GM23338 (cell line): ENCODE data around the gene HGS. TPM values are rescaled to one million over a fixed set of nuclear protein-coding genes. Genes with fewer than 3 reads are reported as not detected.

Source experiments
- ATAC-seq: fragments of 200-7000 bp; cut with Tn5 transposase; 3 replicates; pipeline ENCODE4 v1.9.1; 2020
- DNase-seq: peaks from one replicate; pipeline ENCODE4 v3.0.0-alpha.2; 2015; ENCODE audit warnings: low spot score
- H2AFZ ChIP-seq: fragments of 200-600 bp; sonication (generic); 2 replicates; pipeline ENCODE4 v1.8.0; 2016; ENCODE audit warnings: antibody characterized with exemption, mild to moderate bottlenecking, moderate library complexity
- H3F3A ChIP-seq: fragments of 200-600 bp; sonication (generic); replicated peaks from 2 replicates; pipeline ENCODE4 v1.8.0; 2017; ENCODE audit warnings: antibody characterized with exemption, mixed run types, low read depth
- H3K27ac ChIP-seq: fragments of 200-600 bp; sonication (generic); 2 replicates; pipeline ENCODE4 v1.6.1; 2016; ENCODE audit warnings: low read depth
- H3K27me3 ChIP-seq: fragments of 200-600 bp; sonication (generic); 2 replicates; pipeline ENCODE4 v1.8.0; 2016; ENCODE audit warnings: mild to moderate bottlenecking, mixed run types, moderate library complexity; ENCODE audit not compliant: insufficient read depth
- H3K36me3 ChIP-seq: fragments of 200-600 bp; sonication (generic); 2 replicates; pipeline ENCODE4 v1.8.0; 2016; ENCODE audit warnings: mild to moderate bottlenecking; ENCODE audit not compliant: insufficient read depth
- H3K4me1 ChIP-seq: fragments of 200-600 bp; sonication (generic); 2 replicates; pipeline ENCODE4 v1.8.0; 2016; ENCODE audit warnings: mild to moderate bottlenecking, moderate library complexity; ENCODE audit not compliant: insufficient read depth
- H3K4me2 ChIP-seq: fragments of 200-600 bp; sonication (generic); 2 replicates; pipeline ENCODE4 v1.7.1; 2017; ENCODE audit warnings: mixed run types
- H3K4me3 ChIP-seq: fragments of 200-600 bp; sonication (generic); 2 replicates; pipeline ENCODE4 v1.6.1; 2016; ENCODE audit warnings: mixed run types
- H3K79me2 ChIP-seq: fragments of 200-600 bp; sonication (generic); replicated peaks from 2 replicates; pipeline ENCODE4 v1.8.0; 2017; ENCODE audit warnings: mild to moderate bottlenecking; ENCODE audit not compliant: insufficient read depth
- H3K9me2 ChIP-seq: fragments of 200-600 bp; sonication (generic); 2 replicates; pipeline ENCODE4 v1.8.0; 2017; ENCODE audit not compliant: insufficient read depth
- H4K20me1 ChIP-seq: fragments of 200-600 bp; sonication (generic); replicated peaks from 2 replicates; pipeline ENCODE4 v1.8.0; 2017; ENCODE audit warnings: mild to moderate bottlenecking; ENCODE audit not compliant: insufficient read depth
- H3K27ac Mint-ChIP-seq: 2 replicates; pipeline ENCODE4 v1.8.0; 2020; ENCODE audit warnings: inconsistent platforms, mild to moderate bottlenecking, moderate library complexity, mixed read lengths
- H3K27me3 Mint-ChIP-seq: 3 replicates; pipeline ENCODE4 v1.8.0; 2022; ENCODE audit warnings: low read depth, mild to moderate bottlenecking, moderate library complexity, mixed read lengths, inconsistent platforms; ENCODE audit not compliant: insufficient read depth, poor library complexity
- H3K36me3 Mint-ChIP-seq: 3 replicates; pipeline ENCODE4 v1.8.0; 2021; ENCODE audit warnings: low read depth, mild to moderate bottlenecking, inconsistent platforms, moderate library complexity, mixed read lengths
- H3K4me1 Mint-ChIP-seq: 3 replicates; pipeline ENCODE4 v1.8.0; 2020; ENCODE audit warnings: mild to moderate bottlenecking, inconsistent platforms, mixed read lengths
- H3K4me3 Mint-ChIP-seq: 3 replicates; pipeline ENCODE4 v1.8.0; 2021; ENCODE audit warnings: moderate library complexity, mild to moderate bottlenecking, inconsistent platforms, mixed read lengths
- H3K9me3 Mint-ChIP-seq: 3 replicates; pipeline ENCODE4 v1.8.0; 2020; ENCODE audit warnings: moderate library complexity, mild to moderate bottlenecking, inconsistent platforms, mixed read lengths
- CREB1 ChIP-seq: fragments of 250-450 bp; sonication (Bioruptor Pico); IDR thresholded peaks from 2 replicates; pipeline ENCODE4 v1.5.0; 2020; ENCODE audit warnings: low read depth, mild to moderate bottlenecking, moderate library complexity
- CTCF ChIP-seq, 2 experiments: fragments of 200-600 bp in 1 of 2; sonication (generic) in 1 of 2; conservative IDR thresholded peaks; 2 replicates each; pipeline versions ENCODE4 v1.5.1 to v1.6.1; 2016 to 2017; ENCODE audit warnings: antibody characterized with exemption in 2 of 2, low read depth in 2 of 2, mild to moderate bottlenecking in 2 of 2, moderate library complexity in 1 of 2
- EZH2 ChIP-seq: fragments of 200-600 bp; sonication (generic); IDR thresholded peaks from one replicate; pipeline ENCODE4 v1.8.0; 2017; ENCODE audit warnings: antibody characterized with exemption, mild to moderate bottlenecking, low read depth; ENCODE audit not compliant: unreplicated experiment
- EZH2phosphoT487 ChIP-seq: fragments of 200-600 bp; sonication (generic); IDR thresholded peaks from one replicate; pipeline ENCODE4 v1.8.1; 2018; ENCODE audit warnings: antibody characterized with exemption; ENCODE audit not compliant: unreplicated experiment
- JUNB ChIP-seq: IDR thresholded peaks from one replicate; pipeline ENCODE4 v1.6.1; 2016; ENCODE audit warnings: antibody characterized with exemption; ENCODE audit not compliant: unreplicated experiment
- NANOG ChIP-seq: IDR thresholded peaks from 2 replicates; pipeline ENCODE4 v1.6.1; 2016; ENCODE audit warnings: antibody characterized with exemption, borderline replicate concordance
- POLR2AphosphoS5 ChIP-seq: IDR thresholded peaks from 2 replicates; pipeline ENCODE4 v1.6.1; 2016; ENCODE audit warnings: antibody characterized with exemption, low read depth
- STAT1 ChIP-seq: IDR thresholded peaks from one replicate; pipeline ENCODE4 v1.6.1; 2016; ENCODE audit warnings: antibody characterized with exemption; ENCODE audit not compliant: unreplicated experiment
- ZNF114 ChIP-seq: fragments of 250-450 bp; sonication (Bioruptor Pico); IDR thresholded peaks from 2 replicates; pipeline ENCODE4 v1.5.0; 2020; ENCODE audit warnings: mild to moderate bottlenecking, moderate library complexity
- ZNF331 ChIP-seq: fragments of 250-450 bp; sonication (Bioruptor Pico); IDR thresholded peaks from 2 replicates; pipeline ENCODE4 v1.5.0; 2020; ENCODE audit warnings: low read depth, mild to moderate bottlenecking, moderate library complexity
- ZNF462 ChIP-seq: fragments of 250-450 bp; sonication (Bioruptor Pico); IDR thresholded peaks from 2 replicates; pipeline ENCODE4 v1.5.0; 2020; ENCODE audit warnings: mild to moderate bottlenecking, moderate library complexity
- polyA plus RNA-seq: library from polyadenylated mRNA; unstranded; fragments of >200 nt; fragmentation: Nextera tagmentation; extraction: Ambion mirVana; gene quantifications from 2 replicates; pipeline ENCODE4 v1.2.1, GENCODE V29; 2016
- total RNA-seq: library from RNA; depleted of rRNA; stranded (reverse); fragments of >200 nt; shearing (Covaris generic); gene quantifications from 2 replicates; pipeline ENCODE4 v1.2.3, GENCODE V29; 2014
- TF ChIP-seq, protein P1 (sequence below): IDR thresholded peaks from 2 replicates; pipeline ENCODE4 v1.6.1; 2016; ENCODE audit warnings: antibody characterized with exemption
- TF ChIP-seq, protein P2 (sequence below): IDR thresholded peaks from one replicate; pipeline ENCODE4 v1.6.1; 2018; ENCODE audit warnings: antibody characterized with exemption; ENCODE audit not compliant: unreplicated experiment

Gene HGS
- total and polyA plus RNA-seq, 2 experiments from 2014 or later, result 59.0 to 90.2 TPM

DNA sequence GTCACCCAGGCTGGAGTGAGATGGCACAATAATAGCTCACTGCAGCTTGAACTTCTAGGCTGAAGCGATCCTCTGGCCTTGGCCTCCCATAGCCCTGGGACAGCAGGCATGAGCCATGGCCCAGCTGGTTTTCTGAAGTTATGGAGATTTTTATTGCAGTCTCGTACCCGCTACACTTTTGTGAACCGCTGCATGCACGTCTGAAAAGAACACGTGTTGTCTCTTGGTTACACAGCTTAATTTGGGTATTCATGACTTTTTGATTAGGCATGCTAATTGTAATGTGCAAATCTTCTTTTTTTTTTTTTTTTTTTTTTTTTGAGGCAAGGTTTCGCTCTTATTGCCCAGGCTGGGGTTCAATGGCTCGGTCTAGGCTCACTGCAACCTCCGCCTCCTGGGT, 41.6 kb downstream of the HGS start:
- no peak for DNase-seq
- Histone ChIP-seq H3K27ac (no peak overlapping the region), H3K27me3 (no peaks in the 10 kb centered on the region), H3K4me2 (no peak overlapping the region), H4K20me1 (no peaks in the 10 kb centered on the region), H3K9me2 (no peaks in the 10 kb centered on the region), H3K79me2 (no peaks in the 10 kb centered on the region), H3K36me3 (no peaks in the 10 kb centered on the region), H3F3A (peaks cover 17% of the 10 kb centered on the region; the same call in 1 of the 2 replicates), H2AFZ (no peak overlapping the region), H3K4me3 (no peak overlapping the region), H3K4me1 (peaks cover 6% of the 10 kb centered on the region; the same call in 1 of the 2 replicates)
- peaks cover 17% of the 10 kb centered on the region for H3K4me1 Mint-ChIP-seq
- H3K27me3 Mint-ChIP-seq, result peaks cover 16% of the 10 kb centered on the region
- no peak overlapping the region for H3K27ac Mint-ChIP-seq
- H3K36me3 Mint-ChIP-seq, result no peaks in the 10 kb centered on the region
- no peak for ATAC-seq
- H3K9me3 Mint-ChIP-seq, result no peaks in the 10 kb centered on the region
- H3K4me3 Mint-ChIP-seq, result no peak overlapping the region
- no peak for TF ChIP-seq POLR2AphosphoS5
- no peak for TF ChIP-seq NANOG
- TF ChIP-seq ZNF331 (CRISPR knock-in tag), result no peak
- TF ChIP-seq EZH2, result no peak
- TF ChIP-seq, protein P1, sequence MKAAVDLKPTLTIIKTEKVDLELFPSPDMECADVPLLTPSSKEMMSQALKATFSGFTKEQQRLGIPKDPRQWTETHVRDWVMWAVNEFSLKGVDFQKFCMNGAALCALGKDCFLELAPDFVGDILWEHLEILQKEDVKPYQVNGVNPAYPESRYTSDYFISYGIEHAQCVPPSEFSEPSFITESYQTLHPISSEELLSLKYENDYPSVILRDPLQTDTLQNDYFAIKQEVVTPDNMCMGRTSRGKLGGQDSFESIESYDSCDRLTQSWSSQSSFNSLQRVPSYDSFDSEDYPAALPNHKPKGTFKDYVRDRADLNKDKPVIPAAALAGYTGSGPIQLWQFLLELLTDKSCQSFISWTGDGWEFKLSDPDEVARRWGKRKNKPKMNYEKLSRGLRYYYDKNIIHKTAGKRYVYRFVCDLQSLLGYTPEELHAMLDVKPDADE, result no peak
- TF ChIP-seq CREB1 (CRISPR knock-in tag), result no peak
- no peak for TF ChIP-seq CTCF (conservative IDR thresholded peaks at IDR 0.05; ENCODE audit: low read depth in 2 of 2)
- TF ChIP-seq ZNF114, result no peak
- TF ChIP-seq, protein P2, sequence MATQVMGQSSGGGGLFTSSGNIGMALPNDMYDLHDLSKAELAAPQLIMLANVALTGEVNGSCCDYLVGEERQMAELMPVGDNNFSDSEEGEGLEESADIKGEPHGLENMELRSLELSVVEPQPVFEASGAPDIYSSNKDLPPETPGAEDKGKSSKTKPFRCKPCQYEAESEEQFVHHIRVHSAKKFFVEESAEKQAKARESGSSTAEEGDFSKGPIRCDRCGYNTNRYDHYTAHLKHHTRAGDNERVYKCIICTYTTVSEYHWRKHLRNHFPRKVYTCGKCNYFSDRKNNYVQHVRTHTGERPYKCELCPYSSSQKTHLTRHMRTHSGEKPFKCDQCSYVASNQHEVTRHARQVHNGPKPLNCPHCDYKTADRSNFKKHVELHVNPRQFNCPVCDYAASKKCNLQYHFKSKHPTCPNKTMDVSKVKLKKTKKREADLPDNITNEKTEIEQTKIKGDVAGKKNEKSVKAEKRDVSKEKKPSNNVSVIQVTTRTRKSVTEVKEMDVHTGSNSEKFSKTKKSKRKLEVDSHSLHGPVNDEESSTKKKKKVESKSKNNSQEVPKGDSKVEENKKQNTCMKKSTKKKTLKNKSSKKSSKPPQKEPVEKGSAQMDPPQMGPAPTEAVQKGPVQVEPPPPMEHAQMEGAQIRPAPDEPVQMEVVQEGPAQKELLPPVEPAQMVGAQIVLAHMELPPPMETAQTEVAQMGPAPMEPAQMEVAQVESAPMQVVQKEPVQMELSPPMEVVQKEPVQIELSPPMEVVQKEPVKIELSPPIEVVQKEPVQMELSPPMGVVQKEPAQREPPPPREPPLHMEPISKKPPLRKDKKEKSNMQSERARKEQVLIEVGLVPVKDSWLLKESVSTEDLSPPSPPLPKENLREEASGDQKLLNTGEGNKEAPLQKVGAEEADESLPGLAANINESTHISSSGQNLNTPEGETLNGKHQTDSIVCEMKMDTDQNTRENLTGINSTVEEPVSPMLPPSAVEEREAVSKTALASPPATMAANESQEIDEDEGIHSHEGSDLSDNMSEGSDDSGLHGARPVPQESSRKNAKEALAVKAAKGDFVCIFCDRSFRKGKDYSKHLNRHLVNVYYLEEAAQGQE, result no peak
- no peak for TF ChIP-seq JUNB
- TF ChIP-seq EZH2phosphoT487, result no peak
- TF ChIP-seq STAT1, result no peak
- no peak for TF ChIP-seq ZNF462
